HG03039 (cell line): ENCODE measurements around the gene CLEC4D.
"Not testable (repeated sequence)": the region's sequence is repeated elsewhere in the genome, so short reads cannot be mapped to it uniquely, and the experiment has no call there.

ENCODE experiments used
- ATAC-seq: cut with Tn5 transposase; IDR thresholded peaks from one replicate; pipeline ENCODE4 v1.9.1; 2021; ENCODE audit warnings: mild to moderate bottlenecking, moderate library complexity; ENCODE audit not compliant: unreplicated experiment

CLEC4D gene

GRCh38 chr12:8513256-8513655 is at the start of gene CLEC4D:
TSS of gene CLEC4D (plus strand) at chr12:8513503. CDS start at chr12:8513733, 230 bp downstream.
- no peak for ATAC-seq

- ATAC-seq, result no peak
Measured at GRCh38 chr12:8465301-8465996, 47.9 kb upstream of the CLEC4D start.

GRCh38 chr12:8466241-8466640 is 47.1 kb upstream of the CLEC4D start:
- ATAC-seq, result no peak

GRCh38 chr12:8471090-8471489 is 42.2 kb upstream of the CLEC4D start:
- ATAC-seq, result no peak

- no peak for ATAC-seq
Measured at GRCh38 chr12:8475508-8476203, 37.6 kb upstream of the CLEC4D start.

GRCh38 chr12:8482571-8483061 is 30.7 kb upstream of the CLEC4D start:
- ATAC-seq, result no peak

- no peak for ATAC-seq
Measured at GRCh38 chr12:8483079-8483478, 30.2 kb upstream of the CLEC4D start.

GRCh38 chr12:8491646-8492530 is 21.4 kb upstream of the CLEC4D start:
- no peak for ATAC-seq

GRCh38 chr12:8493084-8493483 is 20.2 kb upstream of the CLEC4D start:
- peak; percentile 98 for ATAC-seq

GRCh38 chr12:8495671-8496070 is 17.6 kb upstream of the CLEC4D start:
- not testable (repeated sequence) for ATAC-seq

- not testable (repeated sequence) for ATAC-seq
Measured at GRCh38 chr12:8496074-8496473, 17.2 kb upstream of the CLEC4D start.

- ATAC-seq, result no peak
Measured at GRCh38 chr12:8499616-8500015, 13.7 kb upstream of the CLEC4D start.

GRCh38 chr12:8501720-8502119 is 11.6 kb upstream of the CLEC4D start:
- ATAC-seq, result no peak

- ATAC-seq, result no peak
Measured at GRCh38 chr12:8504351-8504750, 9.0 kb upstream of the CLEC4D start.

- ATAC-seq, result no peak
Measured at GRCh38 chr12:8507596-8507995, 5.7 kb upstream of the CLEC4D start.

GRCh38 chr12:8508223-8508622 is 5.1 kb upstream of the CLEC4D start:
- no peak for ATAC-seq

- ATAC-seq, result no peak
Measured at GRCh38 chr12:8508910-8509841, 4.1 kb upstream of the CLEC4D start.

GRCh38 chr12:8517971-8518370 is 4.7 kb downstream of the CLEC4D start:
- no peak for ATAC-seq

- no peak for ATAC-seq
Measured at GRCh38 chr12:8519171-8519570, 5.9 kb downstream of the CLEC4D start.
